ENCODE measurements around the gene DHRS9. TPM values are rescaled to one million over a fixed set of nuclear protein-coding genes. Genes with fewer than 3 reads are reported as not detected.
"Not testable (repeated sequence)": the region's sequence is repeated elsewhere in the genome, so short reads cannot be mapped to it uniquely, and the experiment has no call there.

The DHRS9 gene
- total RNA-seq, 1 donor from 2014 or later = 0.81 TPM

GRCh38 chr2:169054575-169054974 lies 14.8 kb upstream of the DHRS9 start:
- ATAC-seq; DNase-seq (ENCODE audit: missing footprints); intact Hi-C loops (cut with DNase I): not testable (repeated sequence)

GRCh38 chr2:169064199-169064598 lies 5.2 kb upstream of the DHRS9 start:
- DNase-seq (ENCODE audit: missing footprints); intact Hi-C loops (cut with DNase I); ATAC-seq: not testable (repeated sequence)

GRCh38 chr2:169065422-169065821 lies 3.9 kb upstream of the DHRS9 start:
- ATAC-seq = no peak
- intact Hi-C loops (cut with DNase I) = no loop called here
- no peak for DNase-seq (ENCODE audit: missing footprints)

- intact Hi-C loops (cut with DNase I) = no loop called here
- DNase-seq (ENCODE audit: missing footprints) (no peak), ATAC-seq (peak; percentile 65)
These were observed 3.4 kb upstream of the DHRS9 start for GRCh38 chr2:169065864-169066517.

- DNase-seq (ENCODE audit: missing footprints) (no peak), ATAC-seq (no peak)
- intact Hi-C loops (cut with DNase I) = no loop called here
These were observed 2.5 kb upstream of the DHRS9 start for GRCh38 chr2:169066897-169067296.

- ATAC-seq (no peak), DNase-seq (ENCODE audit: missing footprints) (no peak)
- intact Hi-C loops (cut with DNase I) = no loop called here
These were observed 470 bp downstream of the DHRS9 start for GRCh38 chr2:169069833-169070232.

- DNase-seq (ENCODE audit: missing footprints) (no peak), ATAC-seq (no peak)
- intact Hi-C loops (cut with DNase I) = no loop called here
These were observed 2.1 kb downstream of the DHRS9 start for GRCh38 chr2:169071455-169071854.

- ATAC-seq (peak; percentile 57), DNase-seq (ENCODE audit: missing footprints) (no peak)
- intact Hi-C loops (cut with DNase I) = no loop called here
These were observed 3.0 kb downstream of the DHRS9 start for GRCh38 chr2:169072163-169072925.

- DNase-seq (ENCODE audit: missing footprints) (no peak), ATAC-seq (peak; percentile 23)
- intact Hi-C loops (cut with DNase I) = no loop called here
These were observed 4.0 kb downstream of the DHRS9 start for GRCh38 chr2:169073211-169073962.

GRCh38 chr2:169073963-169074751 lies 4.8 kb downstream of the DHRS9 start:
- ATAC-seq (no peak), DNase-seq (ENCODE audit: missing footprints) (no peak)
- intact Hi-C loops (cut with DNase I) = no loop called here

- ATAC-seq (peak; percentile 80), DNase-seq (ENCODE audit: missing footprints) (no peak)
- intact Hi-C loops (cut with DNase I) = loop anchor here (5.0 kb wide), 1 partner anchor 65 kb away; no protein-coding TSS in a partner anchor
These were observed 8.4 kb downstream of the DHRS9 start for GRCh38 chr2:169077674-169078240.

- DNase-seq (ENCODE audit: missing footprints) = peak; percentile 65
- no peak for ATAC-seq
- intact Hi-C loops (cut with DNase I) = no loop called here
These were observed 11.1 kb downstream of the DHRS9 start for GRCh38 chr2:169080250-169081069.

GRCh38 chr2:169081551-169081950 lies 12.2 kb downstream of the DHRS9 start:
- no peak for ATAC-seq
- intact Hi-C loops (cut with DNase I) = no loop called here

GRCh38 chr2:169082995-169083394 lies 13.6 kb downstream of the DHRS9 start:
- intact Hi-C loops (cut with DNase I) = no loop called here
- ATAC-seq (no peak), DNase-seq (ENCODE audit: missing footprints) (no peak)

More at GRCh38 chr2:169081551-169081950, 12.2 kb downstream of the DHRS9 start:
- DNase-seq (ENCODE audit: missing footprints) = no peak

GRCh38 chr2:169086893-169087467 lies 17.6 kb downstream of the DHRS9 start:
- intact Hi-C loops (cut with DNase I) = no loop called here
- ATAC-seq = no peak
- no peak for DNase-seq (ENCODE audit: missing footprints)

GRCh38 chr2:169087757-169088379 lies 18.5 kb downstream of the DHRS9 start:
- ATAC-seq (no peak), DNase-seq (ENCODE audit: missing footprints) (no peak)
- intact Hi-C loops (cut with DNase I) = no loop called here

GRCh38 chr2:169089182-169089581 lies 19.8 kb downstream of the DHRS9 start:
- ATAC-seq (no peak), DNase-seq (ENCODE audit: missing footprints) (no peak)
- intact Hi-C loops (cut with DNase I) = no loop called here
